ENCODE measurements around the gene NHERF2.

DNA sequence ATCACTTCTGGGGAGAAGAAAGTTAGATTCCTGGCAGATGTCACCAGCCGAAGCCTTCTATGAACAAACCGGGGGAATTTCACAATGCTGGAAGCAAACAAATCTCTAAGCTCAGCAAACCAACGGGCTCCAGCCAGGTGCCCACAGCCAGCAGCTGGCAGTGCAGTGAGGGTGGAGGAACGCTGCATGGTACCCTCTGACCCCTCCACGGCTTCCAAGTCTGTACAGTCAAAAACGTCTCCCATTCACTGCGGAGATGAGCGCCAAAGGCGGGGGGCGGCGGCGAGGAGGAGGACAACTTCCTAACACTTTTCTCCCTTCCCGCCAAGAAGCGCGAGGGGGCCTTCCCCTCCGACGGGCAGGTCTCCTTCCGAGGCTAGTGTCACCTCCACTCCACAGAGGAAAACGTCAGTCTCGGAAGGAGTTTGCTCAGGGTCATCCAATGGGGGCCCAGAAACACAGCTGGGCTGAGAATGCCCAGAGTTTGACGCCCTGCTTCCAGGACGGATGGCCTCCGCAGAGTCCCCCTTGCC, 18.0 kb upstream of the NHERF2 start:
- TF ChIP-seq, protein P1, sequence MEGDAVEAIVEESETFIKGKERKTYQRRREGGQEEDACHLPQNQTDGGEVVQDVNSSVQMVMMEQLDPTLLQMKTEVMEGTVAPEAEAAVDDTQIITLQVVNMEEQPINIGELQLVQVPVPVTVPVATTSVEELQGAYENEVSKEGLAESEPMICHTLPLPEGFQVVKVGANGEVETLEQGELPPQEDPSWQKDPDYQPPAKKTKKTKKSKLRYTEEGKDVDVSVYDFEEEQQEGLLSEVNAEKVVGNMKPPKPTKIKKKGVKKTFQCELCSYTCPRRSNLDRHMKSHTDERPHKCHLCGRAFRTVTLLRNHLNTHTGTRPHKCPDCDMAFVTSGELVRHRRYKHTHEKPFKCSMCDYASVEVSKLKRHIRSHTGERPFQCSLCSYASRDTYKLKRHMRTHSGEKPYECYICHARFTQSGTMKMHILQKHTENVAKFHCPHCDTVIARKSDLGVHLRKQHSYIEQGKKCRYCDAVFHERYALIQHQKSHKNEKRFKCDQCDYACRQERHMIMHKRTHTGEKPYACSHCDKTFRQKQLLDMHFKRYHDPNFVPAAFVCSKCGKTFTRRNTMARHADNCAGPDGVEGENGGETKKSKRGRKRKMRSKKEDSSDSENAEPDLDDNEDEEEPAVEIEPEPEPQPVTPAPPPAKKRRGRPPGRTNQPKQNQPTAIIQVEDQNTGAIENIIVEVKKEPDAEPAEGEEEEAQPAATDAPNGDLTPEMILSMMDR (IDR thresholded peaks at IDR 0.05), result no peak
- TF ChIP-seq EP300 (IDR thresholded peaks at IDR 0.05), result no peak
